ENCODE measurements around the gene EXOSC7. TPM values are rescaled to one million over a fixed set of nuclear protein-coding genes. Genes with fewer than 3 reads are reported as not detected.

The EXOSC7 gene
- total and polyA plus RNA-seq, 10 of the 15 experiments (the other 5 are each of a cell fraction or from before 2014, with no cell fraction given) = 58.0 to 193 (median 82.9) TPM

DNA sequence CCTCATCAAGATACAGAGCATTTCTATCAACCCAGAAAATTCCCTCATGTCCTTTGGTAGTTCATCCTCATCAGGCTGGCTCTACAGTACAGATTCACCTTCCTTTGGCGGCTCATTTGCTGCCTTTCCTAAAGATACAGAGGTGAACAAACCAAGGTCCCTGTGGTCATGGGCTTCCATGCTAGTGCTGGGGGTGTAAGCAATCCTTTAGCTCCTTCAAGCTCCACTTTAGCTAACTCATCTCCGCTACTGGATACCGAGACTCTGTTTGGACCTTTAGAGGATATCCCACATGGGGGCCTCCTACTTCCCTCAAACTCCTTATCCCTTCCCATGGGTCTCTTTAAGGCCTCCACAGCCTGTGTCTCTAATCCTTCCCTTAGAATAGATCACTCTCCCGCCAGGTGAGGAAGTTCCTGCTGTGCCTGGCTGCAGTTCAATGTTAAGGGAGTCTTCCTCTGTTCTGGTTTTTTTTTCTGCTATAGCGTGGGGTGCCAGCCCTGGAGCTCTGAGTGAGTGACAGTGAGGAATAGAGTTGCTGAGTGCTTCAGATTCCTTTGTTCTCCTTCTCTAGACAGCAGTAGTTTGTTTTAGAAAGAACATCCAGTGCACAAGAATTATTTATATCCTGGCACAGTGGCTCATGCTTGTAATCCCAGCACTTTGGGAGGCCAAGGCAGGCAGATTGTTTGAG is 80.7 kb downstream of the EXOSC7 start (continued):
- TF ChIP-seq, protein P1, sequence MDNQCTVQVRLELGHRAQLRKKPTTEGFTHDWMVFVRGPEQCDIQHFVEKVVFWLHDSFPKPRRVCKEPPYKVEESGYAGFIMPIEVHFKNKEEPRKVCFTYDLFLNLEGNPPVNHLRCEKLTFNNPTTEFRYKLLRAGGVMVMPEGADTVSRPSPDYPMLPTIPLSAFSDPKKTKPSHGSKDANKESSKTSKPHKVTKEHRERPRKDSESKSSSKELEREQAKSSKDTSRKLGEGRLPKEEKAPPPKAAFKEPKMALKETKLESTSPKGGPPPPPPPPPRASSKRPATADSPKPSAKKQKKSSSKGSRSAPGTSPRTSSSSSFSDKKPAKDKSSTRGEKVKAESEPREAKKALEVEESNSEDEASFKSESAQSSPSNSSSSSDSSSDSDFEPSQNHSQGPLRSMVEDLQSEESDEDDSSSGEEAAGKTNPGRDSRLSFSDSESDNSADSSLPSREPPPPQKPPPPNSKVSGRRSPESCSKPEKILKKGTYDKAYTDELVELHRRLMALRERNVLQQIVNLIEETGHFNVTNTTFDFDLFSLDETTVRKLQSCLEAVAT (IDR thresholded peaks at IDR 0.05) = no peak
- TF ChIP-seq ZNF622 (IDR thresholded peaks at IDR 0.05) (no peak), NR2C1 (IDR thresholded peaks at IDR 0.05) (no peak), NBN (IDR thresholded peaks at IDR 0.05) (no peak), FOXK2 (IDR thresholded peaks at IDR 0.05) (no peak)

GRCh38 chr3:45057557-45057956 is 81.5 kb downstream of the EXOSC7 start:
- ATAC-seq (no peak), DNase-seq (ENCODE audit: low read depth, low spot score) (no peak), FAIRE-seq (no peak)
- Histone ChIP-seq H3K27me3 (replicated peaks in 1 of 2; ENCODE audit: control insufficient read depth in 2 of 2, insufficient read depth in 2 of 2, low read length in 1 of 2) (no peaks in the 10 kb centered on the region), H3K4me2 (ENCODE audit: control insufficient read depth, insufficient read depth) (no peak overlapping the region), H3K4me3 (no peak overlapping the region), H3K79me2 (ENCODE audit: control insufficient read depth, insufficient read depth, low read length) (no peaks in the 10 kb centered on the region), H3K27ac (ENCODE audit: control insufficient read depth, insufficient read depth) (no peak overlapping the region), H3K4me1 (ENCODE audit: control insufficient read depth, insufficient read depth, low read length) (no peaks in the 10 kb centered on the region), H3K36me3 (ENCODE audit: control insufficient read depth in 2 of 2, insufficient read depth in 2 of 2, low read length in 1 of 2) (no peaks in the 10 kb centered on the region), H4K20me1 (ENCODE audit: control insufficient read depth, insufficient read depth) (no peaks in the 10 kb centered on the region), H2AFZ (ENCODE audit: control insufficient read depth, low read depth, low read length) (no peak overlapping the region), H3K9me3 (replicated peaks; ENCODE audit: control insufficient read depth, insufficient read depth, low read length) (no peaks in the 10 kb centered on the region), H3K9ac (ENCODE audit: control insufficient read depth, insufficient read depth, low read length) (no peak overlapping the region)
- WGBS (ENCODE audit: insufficient coverage, insufficient replicate concordance, low lambda C conversion rate, missing lambda C conversion rate) = 0% methylated on average over 3 of the region's 3 CpGs
- POLR2A ChIA-PET = no interaction called here
- intact Hi-C loops (cut with micrococcal nuclease; ENCODE audit: unreplicated experiment) = no loop called here
- SMC1A ChIA-PET (ENCODE audit: uncharacterized antibody, unreplicated experiment) = interaction anchor here (1.0 to 6.6 kb wide), 4 partner anchors 9 to 153 kb away, joined by 4 to 120 read pairs (median 18); no protein-coding TSS in a partner anchor
- RAD21 ChIA-PET (ENCODE audit: unreplicated experiment) = interaction anchor here (1.8 to 4.9 kb wide), 2 partner anchors 15 to 153 kb away, joined by 4 to 101 read pairs; no protein-coding TSS in a partner anchor
- BruUV-seq (replicated peaks) = no TSS peak
- no peak for TF ChIP-seq STAT3 (IDR thresholded peaks at IDR 0.05; ENCODE audit: low read depth, low read length)
- no peak for TF ChIP-seq ZNF384 (IDR thresholded peaks at IDR 0.05; ENCODE audit: borderline replicate concordance, low read depth, low read length)
- no peak for TF ChIP-seq EZH2 (IDR thresholded peaks at IDR 0.05; ENCODE audit: borderline replicate concordance, control insufficient read depth, low read depth, low read length)
- no peak for TF ChIP-seq KAT2A (conservative IDR thresholded peaks at IDR 0.05; ENCODE audit: control insufficient read depth, low read depth, low read length)
- TF ChIP-seq TCF3 (IDR thresholded peaks at IDR 0.05; ENCODE audit: borderline replicate concordance, insufficient read depth, low read depth, low read length) = no peak
- no peak for TF ChIP-seq RBBP5 (conservative IDR thresholded peaks at IDR 0.05)
- CTCF ChIA-PET = interaction anchor here (0.7 to 12.6 kb wide), 5 partner anchors 16 to 381 kb away, joined by 3 to 282 read pairs (median 8); no protein-coding TSS in a partner anchor
- in situ Hi-C loops (cut with MboI) = no loop called here

All from GM12878 (cell line).